HepG2 (cell line): ENCODE data around the gene TP63. TPM values are rescaled to one million over a fixed set of nuclear protein-coding genes. Genes with fewer than 3 reads are reported as not detected.

Experiments
- ATAC-seq: fragments of 200-7000 bp; cut with Tn5 transposase; 3 replicates; pipeline ENCODE4 v1.9.1; 2020; ENCODE audit warnings: mild to moderate bottlenecking, moderate library complexity
- BruUV-seq: library from RNA; stranded (reverse); fragments of 400-500 nt; replicated peaks from 2 replicates; lab custom pipeline; 2021; lab: Mats Ljungman, UMichigan
- CTCF ChIA-PET: fragments of 300-600 bp; formaldehyde crosslinking; extraction: SDS; loops from one replicate; lab custom pipeline; 2021; ENCODE audit warnings: low total read pairs, inconsistent platforms, low intra/inter-chr PET ratio; lab: Yijun Ruan, JAX
- POLR2A ChIA-PET: fragments of 350-600 bp; sonication (Branson Sonifier 250); formaldehyde crosslinking; loops from one replicate; lab custom pipeline; 2020; ENCODE audit warnings: antibody characterized with exemption, inconsistent platforms; lab: Yijun Ruan, JAX
- DNase-seq: peaks from one replicate; pipeline ENCODE4 v3.0.0-alpha.2; 2015; ENCODE audit warnings: low spot score
- FAIRE-seq: peaks from 3 replicates; lab custom pipeline; 2011; peaks lifted over from hg19 to GRCh38; lab: Jason Lieb, UNC
- H2AFZ ChIP-seq: one replicate; pipeline ENCODE4 v1.6.1; 2011; ENCODE audit warnings: low read length, inconsistent platforms
- H3K27ac ChIP-seq: fragments of 300-600 bp; 3 replicates; pipeline ENCODE4 v1.8.0; 2011; ENCODE audit warnings: mixed run types, mild to moderate bottlenecking, mixed read lengths, low read length, inconsistent platforms; ENCODE audit not compliant: insufficient read depth; ENCODE audit errors: extremely low read length
- H3K27me3 ChIP-seq, 2 experiments: fragments of 200-600 bp in 1 of 2; 2 replicates in 1 of 2; 3 replicates in 1 of 2; pipeline versions ENCODE4 v1.6.0 to v1.8.0; 2011; ENCODE audit warnings: low read length in 2 of 2, mild to moderate bottlenecking in 2 of 2, moderate library complexity in 2 of 2, inconsistent platforms in 1 of 2; ENCODE audit not compliant: insufficient read depth in 2 of 2, control insufficient read depth in 1 of 2
- H3K36me3 ChIP-seq, 2 experiments: fragments of 200-600 bp in 1 of 2; replicated peaks in 1 of 2; 2 replicates in 1 of 2; 3 replicates in 1 of 2; pipeline versions ENCODE4 v1.5.1 to v1.8.0; 2011; ENCODE audit warnings: low read length in 2 of 2, inconsistent platforms in 1 of 2; ENCODE audit not compliant: insufficient read depth in 2 of 2, control insufficient read depth in 1 of 2
- H3K4me1 ChIP-seq: 2 replicates; pipeline ENCODE4 v1.5.1; 2012; ENCODE audit warnings: low read length, inconsistent platforms; ENCODE audit not compliant: insufficient read depth
- H3K4me2 ChIP-seq: 2 replicates; pipeline ENCODE4 v1.6.0; 2011; ENCODE audit warnings: low read depth, low read length, inconsistent platforms
- H3K4me3 ChIP-seq, 3 experiments: fragments of 200-600 bp in 1 of 3; sonication (generic), shearing (Covaris generic) in 1 of 3; replicated peaks in 1 of 3; 2 replicates each; pipeline ENCODE4 v1.5.1; 2011 to 2016; ENCODE audit warnings: low read length in 3 of 3, inconsistent platforms in 2 of 3, low read depth in 2 of 3, mild to moderate bottlenecking in 2 of 3, control low read depth in 1 of 3, mixed read lengths in 1 of 3; ENCODE audit not compliant: insufficient read depth in 1 of 3
- H3K79me2 ChIP-seq: one replicate; pipeline ENCODE4 v1.6.1; 2011; ENCODE audit warnings: low read length, inconsistent platforms; ENCODE audit not compliant: insufficient read depth
- H3K9ac ChIP-seq: 2 replicates; pipeline ENCODE4 v1.6.0; 2011; ENCODE audit warnings: mild to moderate bottlenecking, low read depth, low read length, inconsistent platforms; ENCODE audit not compliant: insufficient read depth
- H3K9me3 ChIP-seq: 2 replicates; pipeline ENCODE4 v1.5.1; 2012; ENCODE audit warnings: mild to moderate bottlenecking, low read length
- H4K20me1 ChIP-seq: 2 replicates; pipeline ENCODE4 v1.6.0; 2011; ENCODE audit warnings: inconsistent platforms, mild to moderate bottlenecking, low read length, moderate library complexity; ENCODE audit not compliant: insufficient read depth
- ARHGAP35 ChIP-seq: sonication (generic); formaldehyde crosslinking; IDR thresholded peaks from 2 replicates; pipeline ENCODE4 v1.9.0; 2022; ENCODE audit warnings: mild to moderate bottlenecking, inconsistent platforms, moderate library complexity, missing genetic modification reagents, borderline replicate concordance
- FOXK1 ChIP-seq: sonication (generic); formaldehyde crosslinking; IDR thresholded peaks from 2 replicates; pipeline ENCODE4 v1.4.0; 2020; ENCODE audit warnings: low read depth, missing genetic modification reagents, borderline replicate concordance
- HNRNPUL1 ChIP-seq: fragments of 200-400 bp; formaldehyde crosslinking; IDR thresholded peaks from 2 replicates; pipeline ENCODE4 v1.6.1; 2017; ENCODE audit warnings: low read depth, mild to moderate bottlenecking, low read length, moderate library complexity
- NR2F6 ChIP-seq, 2 experiments: IDR thresholded peaks; 2 replicates each; pipeline ENCODE4 v1.6.1; 2016; ENCODE audit warnings: antibody characterized with exemption in 1 of 2, mild to moderate bottlenecking in 1 of 2
- PCBP2 ChIP-seq: fragments of 200-400 bp; formaldehyde crosslinking; optimal IDR thresholded peaks from 2 replicates; pipeline ENCODE3; 2018; ENCODE audit warnings: low read length, low read depth; ENCODE audit not compliant: poor library complexity, severe bottlenecking
- PHF20 ChIP-seq: sonication (generic); formaldehyde crosslinking; IDR thresholded peaks from 2 replicates; pipeline ENCODE4 v1.5.0; 2020; ENCODE audit warnings: mild to moderate bottlenecking, missing genetic modification reagents
- TCF7L2 ChIP-seq: IDR thresholded peaks from 2 replicates; pipeline ENCODE4 v1.6.1; 2011; ENCODE audit warnings: mild to moderate bottlenecking, low read depth, low read length, moderate library complexity
- ZFYVE20 ChIP-seq: sonication (generic); formaldehyde crosslinking; IDR thresholded peaks from 2 replicates; pipeline ENCODE4 v1.8.0; 2023; ENCODE audit warnings: low read depth, mild to moderate bottlenecking, moderate library complexity, missing genetic modification reagents, borderline replicate concordance
- ZNF317 ChIP-seq: sonication (generic); formaldehyde crosslinking; IDR thresholded peaks from 2 replicates; pipeline ENCODE4 v1.5.0; 2020; ENCODE audit warnings: mild to moderate bottlenecking, missing genetic modification reagents
- ZNF430 ChIP-seq: sonication (generic); formaldehyde crosslinking; IDR thresholded peaks from 2 replicates; pipeline ENCODE4 v1.9.0; 2021; ENCODE audit warnings: mild to moderate bottlenecking, missing genetic modification reagents
- ZNF615 ChIP-seq: sonication (generic); formaldehyde crosslinking; IDR thresholded peaks from 2 replicates; pipeline ENCODE4 v1.5.0; 2020; ENCODE audit warnings: mild to moderate bottlenecking, missing genetic modification reagents, borderline replicate concordance
- ZNF619 ChIP-seq: sonication (generic); formaldehyde crosslinking; IDR thresholded peaks from 2 replicates; pipeline ENCODE4 v1.4.0; 2020; ENCODE audit warnings: mild to moderate bottlenecking, missing genetic modification reagents
- ZNF7 ChIP-seq: IDR thresholded peaks from 2 replicates; pipeline ENCODE4 v1.6.1; 2016; ENCODE audit warnings: missing biosample characterization, missing genetic modification reagents
- WGBS: methylation state at CpG from one replicate; pipeline ENCODE4 v1.1.6; 2017; ENCODE audit warnings: low lambda C conversion rate; 5-methylcytosine and 5-hydroxymethylcytosine counted together
- in situ Hi-C: cut with HindIII; loops from 2 replicates; pipeline ENCODE4 v1.10.0; 2017; ENCODE audit warnings: low pct_unique_long_range_greater_than_20kb; ENCODE audit not compliant: extremely low pct_ligation_motif_present
- intact Hi-C: fragments of 100-400 bp; cut with micrococcal nuclease; formaldehyde crosslinking; loops from one replicate; pipeline ENCODE4 v1.10.0; 2022; ENCODE audit not compliant: unreplicated experiment
- polyA plus RNA-seq, 8 experiments: library from polyadenylated mRNA; depleted of rRNA in 3 of 8; stranded (reverse) in 7 of 8; unstranded in 1 of 8; fragments of >200 nt; fragmentation: Illumina TruSeq in 4 of 8; extraction: Trizol in 4 of 8; gene quantifications; 2 replicates each; pipeline versions ENCODE4 v1.2.1 to v1.2.3, GENCODE V29; 2011 to 2016; ENCODE audit warnings: low read depth in 4 of 8, missing spikeins in 1 of 8, mixed read lengths in 1 of 8; ENCODE audit not compliant: insufficient read depth in 1 of 8
- total RNA-seq, 5 experiments: library from RNA; depleted of rRNA; stranded (reverse); fragments of >200 nt; fragmentation: Illumina TruSeq; extraction: Trizol; gene quantifications; 2 replicates each; pipeline ENCODE4 v1.2.3, GENCODE V29; 2016; ENCODE audit warnings: low read depth in 1 of 5

Gene TP63
- total and polyA plus RNA-seq, 2 of the 13 experiments (the other 11 are each of a cell fraction or from before 2014, with no cell fraction given), result not detected

DNA sequence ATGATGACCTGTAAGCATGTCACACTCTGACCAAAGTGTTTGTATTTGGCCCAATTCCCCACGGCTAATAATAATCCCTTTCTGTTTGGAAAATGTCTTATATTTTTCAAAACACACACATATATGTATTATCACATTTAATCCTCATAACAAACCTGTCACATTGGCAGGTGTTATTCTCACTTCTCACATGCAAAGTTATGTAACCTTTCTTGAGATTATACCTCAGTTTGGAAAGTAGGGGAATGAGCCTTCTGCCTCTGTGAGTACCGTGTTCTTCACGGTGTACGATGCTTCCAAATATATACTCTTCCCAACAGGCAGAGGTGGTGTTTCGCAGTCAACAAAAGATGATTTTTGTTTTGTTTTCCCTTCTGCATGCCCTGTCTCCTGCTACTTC lies 205.6 kb downstream of the TP63 start:
- DNase-seq (no peak), FAIRE-seq (no peak)
- no peak overlapping the region for H3K9ac ChIP-seq
- no peaks in the 10 kb centered on the region for H3K79me2 ChIP-seq
- intact Hi-C loops, result no loop called here
- in situ Hi-C loops, result no loop called here
- H2AFZ ChIP-seq, result no peak overlapping the region
- CTCF ChIA-PET, result no interaction called here
- no TSS peak for BruUV-seq
- H3K36me3 ChIP-seq, result no peaks in the 10 kb centered on the region
- no peak overlapping the region for H3K27ac ChIP-seq
- H3K4me1 ChIP-seq, result no peaks in the 10 kb centered on the region
- TF ChIP-seq ZNF615 (no peak), ZNF619 (CRISPR knock-in tag) (no peak), TCF7L2 (no peak), ARHGAP35 (CRISPR knock-in tag) (no peak), HNRNPUL1 (no peak), PCBP2 (no peak), PHF20 (CRISPR knock-in tag) (no peak), ZFYVE20 (CRISPR knock-in tag) (no peak)
- TF ChIP-seq, all 625 proteins: peak for 0
- H3K9me3 ChIP-seq, result no peaks in the 10 kb centered on the region
- no peak for ATAC-seq
- H3K27me3 ChIP-seq, result no peaks in the 10 kb centered on the region; a peak in 1 of 5 replicates
- H4K20me1 ChIP-seq, result no peaks in the 10 kb centered on the region
- H3K4me3 ChIP-seq, result no peak overlapping the region
- H3K4me2 ChIP-seq, result no peak overlapping the region
- POLR2A ChIA-PET, result no interaction called here
- 44% methylated on average over 5 of the region's 5 CpGs for WGBS

DNA sequence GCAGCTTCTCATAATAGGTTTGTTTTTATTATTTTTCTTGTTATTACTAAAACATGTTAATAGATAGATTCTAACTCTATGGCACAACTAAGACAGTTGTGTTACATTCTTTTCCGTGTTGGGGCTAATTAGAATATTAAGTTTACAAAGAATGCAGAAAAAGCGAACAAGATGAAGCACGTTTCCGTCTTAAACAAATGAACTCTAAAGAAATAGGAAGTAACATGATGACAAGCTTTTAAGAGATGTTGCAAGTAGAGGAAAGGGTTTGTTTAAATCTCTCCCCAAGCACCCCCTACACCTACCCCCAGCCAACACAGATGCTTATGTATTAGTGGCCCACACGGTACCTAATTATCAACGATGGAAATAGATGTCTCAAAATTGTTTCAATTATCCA lies 207.1 kb downstream of the TP63 start:
- Histone ChIP-seq H3K27me3 (no peaks in the 10 kb centered on the region; a peak in 1 of 5 replicates), H3K4me1 (no peaks in the 10 kb centered on the region), H3K4me2 (no peak overlapping the region), H3K79me2 (no peaks in the 10 kb centered on the region), H3K4me3 (no peak overlapping the region), H3K9ac (no peak overlapping the region), H3K9me3 (no peaks in the 10 kb centered on the region), H3K27ac (no peak overlapping the region), H4K20me1 (no peaks in the 10 kb centered on the region), H3K36me3 (no peaks in the 10 kb centered on the region), H2AFZ (no peak overlapping the region)
- 46% methylated on average over 6 of the region's 6 CpGs for WGBS
- in situ Hi-C loops (no loop called here), intact Hi-C loops (no loop called here)
- no peak for FAIRE-seq
- no peak for DNase-seq
- ATAC-seq, result no peak
- POLR2A ChIA-PET, result no interaction called here
- CTCF ChIA-PET, result no interaction called here
- TF ChIP-seq ZNF317 (no peak), ZNF7 (CRISPR knock-in tag) (no peak), NR2F6 (IDR thresholded peaks at IDR 0.05) (no peak), NR2F6 (CRISPR knock-in tag; IDR thresholded peaks at IDR 0.05) (no peak), ZNF430 (CRISPR knock-in tag) (no peak), FOXK1 (CRISPR knock-in tag) (no peak)
- BruUV-seq, result no TSS peak
